ENCODE data around the gene HSPA5.

Gene HSPA5

DNA sequence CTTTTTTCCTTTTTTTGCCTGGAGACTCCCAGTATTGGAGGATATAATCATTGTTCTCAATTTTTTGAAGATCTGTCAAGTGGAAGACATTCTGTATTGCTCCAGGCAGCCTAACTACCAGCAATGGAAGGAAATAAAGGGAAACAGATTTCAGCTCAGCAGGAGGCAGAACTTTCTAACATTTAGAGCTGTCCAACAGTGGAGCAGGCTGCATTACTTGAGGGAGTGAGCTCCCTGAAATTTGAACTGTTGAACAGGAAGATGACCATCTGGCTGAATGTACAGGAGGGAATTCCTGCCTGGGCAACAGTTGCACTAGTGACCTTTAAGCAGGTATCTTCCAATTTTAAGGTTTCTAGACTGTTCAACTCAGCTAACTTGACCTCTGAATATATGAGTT lies 19.4 kb upstream of the HSPA5 start:
- DNase-seq (ENCODE audit: low spot score in 2 of 2) = no peak
- in situ Hi-C loops (cut with MboI; ENCODE audit: low sequenced_read_pairs) = no loop called here
- H3K4me3 ChIP-seq = no peak overlapping the region

DNA sequence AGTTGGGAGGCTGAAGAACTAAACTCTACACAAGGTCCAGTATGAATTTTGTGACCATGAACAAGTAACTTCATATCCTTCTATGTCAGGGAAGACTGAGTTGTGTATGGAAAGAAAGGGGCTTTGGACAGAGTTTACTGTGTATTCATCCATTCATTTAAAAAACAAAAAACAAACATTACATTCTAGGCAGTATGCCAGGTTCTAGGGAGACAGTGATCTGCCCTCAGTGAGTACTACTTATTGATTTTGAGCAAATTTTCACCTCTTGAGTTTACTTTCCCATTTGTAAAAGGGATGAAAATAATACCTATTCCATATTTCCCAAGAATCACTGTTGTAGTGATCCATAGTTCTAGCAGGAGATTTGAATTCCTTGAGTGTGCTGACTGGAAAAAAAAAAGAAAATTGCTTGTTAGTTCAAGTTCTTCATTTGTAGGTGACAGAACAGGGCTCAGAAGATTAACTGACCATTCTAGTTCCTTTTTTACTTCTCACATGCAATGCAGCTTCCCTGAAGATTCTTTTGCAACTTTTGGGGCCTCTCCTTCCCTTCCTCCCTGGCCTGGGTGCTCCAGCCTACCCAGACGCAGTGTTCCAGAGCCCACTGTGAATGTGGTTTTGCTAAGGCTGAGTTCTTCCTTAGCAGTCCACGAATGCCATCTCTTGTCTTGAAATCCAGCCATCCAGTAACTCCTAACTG lies 17.8 kb upstream of the HSPA5 start:
- DNase-seq (ENCODE audit: low spot score in 2 of 2) = no peak
- Histone ChIP-seq H3K9me3 (no peaks in the 10 kb centered on the region), H3K27me3 (ENCODE audit: low read depth) (no peaks in the 10 kb centered on the region), H3K36me3 (replicated peaks) (no peaks in the 10 kb centered on the region; the same call in 1 of the 2 replicates), H3K4me1 (peaks cover 13% of the 10 kb centered on the region), H3K4me3 (no peak overlapping the region)
- in situ Hi-C loops (cut with MboI; ENCODE audit: low sequenced_read_pairs) = no loop called here

More for the DNA sequence above, 19.4 kb upstream of the HSPA5 start:
- peaks cover 13% of the 10 kb centered on the region for H3K4me1 ChIP-seq
- H3K9me3 ChIP-seq = no peaks in the 10 kb centered on the region
- H3K27me3 ChIP-seq (ENCODE audit: low read depth) = no peaks in the 10 kb centered on the region
- H3K36me3 ChIP-seq (replicated peaks) = no peaks in the 10 kb centered on the region; the same call in 1 of the 2 replicates

DNA sequence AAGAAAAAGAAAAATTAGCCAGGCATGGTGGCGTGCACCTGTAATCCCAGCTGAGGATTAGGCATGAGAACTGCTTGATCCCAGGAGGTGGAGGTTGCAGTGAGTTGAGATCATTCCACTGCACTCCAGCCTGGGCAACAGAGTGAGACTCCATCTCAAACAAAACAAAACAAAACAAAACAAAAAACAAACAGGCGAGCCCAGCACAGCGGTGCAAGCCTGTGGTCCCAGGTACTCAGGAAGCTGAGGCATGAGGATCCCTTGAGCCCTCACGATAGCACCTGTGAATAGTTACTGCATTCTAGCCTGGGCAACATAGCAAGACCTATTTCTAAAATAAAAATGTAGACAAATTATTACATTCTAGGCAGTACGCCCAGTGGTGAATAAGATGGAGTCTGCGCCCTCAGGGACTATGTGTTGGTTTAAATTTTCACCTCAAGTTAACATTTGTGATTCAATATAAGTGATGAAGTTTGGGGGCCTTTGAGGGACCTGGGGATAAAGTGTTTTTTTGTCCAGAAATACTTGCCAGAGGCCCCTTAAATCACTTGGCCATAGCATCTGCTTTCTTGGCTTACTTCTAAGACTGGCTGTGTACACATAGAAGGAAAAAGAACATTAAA lies 17.1 kb upstream of the HSPA5 start:
- H3K36me3 ChIP-seq (replicated peaks) = no peaks in the 10 kb centered on the region; the same call in 1 of the 2 replicates
- no peak overlapping the region for H3K4me3 ChIP-seq
- in situ Hi-C loops (cut with MboI; ENCODE audit: low sequenced_read_pairs) = no loop called here
- H3K9me3 ChIP-seq = no peaks in the 10 kb centered on the region
- H3K4me1 ChIP-seq = peaks cover 13% of the 10 kb centered on the region
- no peak for DNase-seq (ENCODE audit: low spot score in 2 of 2)
- no peaks in the 10 kb centered on the region for H3K27me3 ChIP-seq (ENCODE audit: low read depth)

DNA sequence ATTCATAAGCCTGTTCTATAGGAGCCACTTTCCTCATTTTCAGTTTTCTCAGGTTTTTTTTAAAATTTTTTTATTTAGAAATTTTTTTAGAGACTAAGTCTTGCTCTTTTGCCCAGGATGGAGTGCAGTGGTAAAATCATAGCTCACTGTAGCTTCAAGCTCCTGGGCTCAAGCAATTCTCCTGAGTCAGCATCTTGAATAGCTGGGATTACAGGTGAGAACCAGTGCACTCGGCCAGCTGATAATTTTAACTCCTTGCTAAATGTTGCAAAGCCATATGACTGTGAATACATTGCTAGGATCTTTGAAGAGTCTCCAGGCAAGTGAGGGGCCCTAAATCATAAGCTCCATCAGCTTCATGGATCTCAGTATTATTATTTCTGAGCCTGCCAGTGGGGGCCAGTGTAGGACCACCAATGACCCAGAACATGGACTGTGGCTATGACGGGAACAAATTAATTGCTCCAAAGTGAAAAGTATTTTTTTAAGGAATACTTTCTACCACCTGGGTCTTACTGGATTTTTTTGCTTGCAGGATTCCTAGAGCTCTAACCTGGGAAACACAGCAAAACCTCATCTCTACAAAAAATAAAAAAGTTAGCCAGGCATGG lies 14.7 kb upstream of the HSPA5 start:
- Histone ChIP-seq H3K4me1 (peaks cover 1% of the 10 kb centered on the region; the same call in 1 of the 2 replicates), H3K4me3 (no peak overlapping the region), H3K9me3 (no peaks in the 10 kb centered on the region), H3K27me3 (ENCODE audit: low read depth) (no peaks in the 10 kb centered on the region), H3K36me3 (replicated peaks) (no peaks in the 10 kb centered on the region)
- peak in 1 of 2 experiments; percentile 30 for DNase-seq (ENCODE audit: low spot score in 2 of 2)
- in situ Hi-C loops (cut with MboI; ENCODE audit: low sequenced_read_pairs) = no loop called here

DNA sequence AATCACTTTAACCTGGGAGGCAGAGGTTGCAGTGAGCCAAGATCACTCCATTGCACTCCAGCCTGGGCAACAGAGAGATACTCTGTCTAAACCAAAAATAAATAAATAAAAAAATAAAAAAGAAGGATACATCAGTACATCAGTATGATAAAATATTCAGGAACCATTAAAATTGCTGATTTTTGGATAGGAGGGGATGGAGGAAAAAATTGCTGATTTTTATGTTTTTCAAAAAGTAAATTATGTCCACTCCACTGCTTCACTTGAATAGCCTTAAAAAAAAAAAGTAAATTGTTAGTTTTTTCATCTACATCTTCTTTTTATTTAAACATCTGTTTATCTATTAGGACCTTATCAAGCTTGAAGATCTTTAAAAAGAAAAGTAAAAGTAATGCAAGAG lies 13.1 kb upstream of the HSPA5 start:
- Histone ChIP-seq H3K9me3 (no peaks in the 10 kb centered on the region), H3K36me3 (replicated peaks) (no peaks in the 10 kb centered on the region), H3K4me1 (no peaks in the 10 kb centered on the region; the same call in 1 of the 2 replicates), H3K4me3 (no peak overlapping the region), H3K27me3 (ENCODE audit: low read depth) (no peaks in the 10 kb centered on the region)
- DNase-seq (ENCODE audit: low spot score in 2 of 2) = no peak
- in situ Hi-C loops (cut with MboI; ENCODE audit: low sequenced_read_pairs) = no loop called here

DNA sequence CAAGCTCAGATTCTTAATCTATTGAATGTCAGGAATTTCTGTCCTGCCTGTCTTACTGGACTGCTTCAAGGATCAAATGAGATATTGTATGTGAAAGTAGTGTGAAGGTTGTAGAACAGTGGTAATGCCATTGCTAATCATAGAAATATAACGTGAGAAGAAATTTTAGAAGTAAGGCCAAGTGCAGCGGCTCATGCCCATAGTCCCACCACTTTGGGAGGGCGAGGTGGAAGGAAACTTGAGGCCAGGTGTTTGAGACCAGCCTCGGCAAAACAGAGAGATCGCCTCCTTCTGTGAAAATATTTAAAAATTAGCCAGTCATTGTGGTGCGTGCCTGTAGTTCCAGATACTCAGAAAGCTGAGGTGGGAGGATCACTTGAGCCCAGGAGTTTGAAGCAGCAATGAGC lies 5.1 kb upstream of the HSPA5 start:
- H3K36me3 ChIP-seq (replicated peaks) = no peaks in the 10 kb centered on the region
- H3K9me3 ChIP-seq = no peaks in the 10 kb centered on the region; the same call in 1 of the 2 replicates
- H3K4me1 ChIP-seq = peaks cover 6% of the 10 kb centered on the region
- no peak overlapping the region for H3K4me3 ChIP-seq
- H3K27me3 ChIP-seq (ENCODE audit: low read depth) = no peaks in the 10 kb centered on the region
- in situ Hi-C loops (cut with MboI; ENCODE audit: low sequenced_read_pairs) = no loop called here
- no peak for DNase-seq (ENCODE audit: low spot score in 2 of 2)

DNA sequence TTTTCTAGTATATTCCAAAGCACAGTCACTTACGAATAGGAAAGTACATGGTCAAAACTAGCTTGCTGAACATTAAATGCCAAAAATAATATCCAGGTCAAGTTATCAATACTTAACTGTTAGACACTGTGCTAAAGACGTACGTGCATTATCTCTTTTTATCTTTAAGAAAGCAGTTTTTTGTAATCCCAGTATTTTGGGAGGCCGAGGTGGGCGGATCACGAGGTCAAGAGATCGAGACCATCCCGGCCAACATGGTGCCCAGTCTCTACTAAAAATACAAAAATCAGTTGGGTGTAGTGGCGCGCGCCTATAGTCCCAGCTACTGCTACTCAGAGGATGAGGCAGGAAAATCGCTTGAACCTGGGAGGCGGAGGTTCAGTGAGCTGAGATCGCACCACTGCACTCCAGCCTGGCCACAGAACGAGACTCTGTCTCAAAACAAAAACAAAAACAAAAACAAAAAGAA lies 2.7 kb upstream of the HSPA5 start:
- in situ Hi-C loops (cut with MboI; ENCODE audit: low sequenced_read_pairs) = no loop called here
- peaks cover 10% of the 10 kb centered on the region for H3K4me1 ChIP-seq

DNA sequence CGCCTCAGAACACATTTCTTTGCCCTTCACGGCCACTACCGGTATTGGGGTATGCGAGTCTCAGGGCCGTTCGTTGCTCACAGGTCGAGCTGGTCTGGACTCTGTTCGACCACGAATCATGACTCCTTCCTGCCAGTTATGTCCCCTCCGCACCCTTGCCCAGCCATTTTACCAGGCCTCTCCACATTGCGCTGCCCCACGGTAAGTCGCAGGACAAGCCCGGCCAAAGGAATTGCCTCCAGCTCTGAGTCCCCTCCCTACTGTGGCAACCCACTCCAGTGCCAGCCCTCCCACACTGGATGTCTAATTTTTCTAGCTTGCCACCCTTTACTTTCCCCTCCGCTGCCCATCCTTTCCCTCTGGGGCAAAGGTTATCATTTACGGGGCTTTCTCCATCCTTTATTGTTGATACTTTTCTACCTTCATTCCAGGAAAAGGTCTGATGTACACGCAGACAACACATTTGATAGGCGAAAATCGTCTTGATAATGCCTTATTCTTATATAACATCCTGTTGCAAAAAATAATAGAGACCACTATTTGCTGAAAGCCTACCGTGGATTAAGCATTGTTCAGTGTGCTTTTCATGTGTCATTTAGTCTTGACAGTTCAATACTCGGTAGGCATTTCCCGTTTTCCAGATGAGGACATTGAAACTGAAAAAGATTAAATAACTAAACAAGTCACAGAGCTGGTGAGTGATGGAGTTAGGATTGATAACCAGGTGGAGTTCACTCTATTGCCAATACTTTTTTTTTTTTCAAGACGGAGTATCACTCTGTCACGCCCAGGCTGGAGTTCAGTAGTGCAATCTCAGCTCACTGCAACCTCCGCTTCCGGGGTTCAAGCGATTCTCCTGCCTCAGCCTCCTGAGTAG lies 958 bp upstream of the HSPA5 start:
- peak in 1 of 2 experiments; percentile 47 for DNase-seq (ENCODE audit: low spot score in 2 of 2)
- H3K4me1 ChIP-seq = peaks cover 18% of the 10 kb centered on the region
- peak overlapping the region; percentile 99 for H3K4me3 ChIP-seq
- H3K9me3 ChIP-seq = no peaks in the 10 kb centered on the region; the same call in 1 of the 2 replicates
- H3K27me3 ChIP-seq (ENCODE audit: low read depth) = no peaks in the 10 kb centered on the region
- in situ Hi-C loops (cut with MboI; ENCODE audit: low sequenced_read_pairs) = no loop called here
- peaks cover 40% of the 10 kb centered on the region for H3K36me3 ChIP-seq (replicated peaks)

More for the DNA sequence above, 2.7 kb upstream of the HSPA5 start:
- Histone ChIP-seq H3K27me3 (ENCODE audit: low read depth) (no peaks in the 10 kb centered on the region), H3K4me3 (no peak overlapping the region), H3K36me3 (replicated peaks) (peaks cover 23% of the 10 kb centered on the region), H3K9me3 (no peaks in the 10 kb centered on the region; the same call in 1 of the 2 replicates)
- DNase-seq (ENCODE audit: low spot score in 2 of 2) = no peak

DNA sequence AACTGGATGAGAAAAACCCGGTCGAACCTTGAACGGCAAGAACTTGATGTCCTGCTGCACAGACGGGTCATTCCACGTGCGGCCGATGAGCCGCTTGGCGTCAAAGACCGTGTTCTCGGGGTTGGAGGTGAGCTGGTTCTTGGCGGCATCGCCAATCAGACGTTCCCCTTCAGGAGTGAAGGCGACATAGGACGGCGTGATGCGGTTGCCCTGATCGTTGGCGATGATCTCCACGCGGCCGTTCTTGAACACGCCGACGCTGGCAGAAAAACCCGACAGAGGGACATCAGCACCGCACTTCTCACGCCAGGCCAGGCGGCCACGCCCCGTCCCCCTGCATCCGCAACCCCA lies 519 bp downstream of the HSPA5 start:
- peak in 1 of 2 experiments; percentile 13 for DNase-seq (ENCODE audit: low spot score in 2 of 2)
- peaks cover 55% of the 10 kb centered on the region for H3K36me3 ChIP-seq (replicated peaks)
- in situ Hi-C loops (cut with MboI; ENCODE audit: low sequenced_read_pairs) = no loop called here
- H3K4me3 ChIP-seq = peak overlapping the region; percentile 99
- H3K27me3 ChIP-seq (ENCODE audit: low read depth) = no peaks in the 10 kb centered on the region
- H3K4me1 ChIP-seq = peaks cover 19% of the 10 kb centered on the region
- no peaks in the 10 kb centered on the region; the same call in 1 of the 2 replicates for H3K9me3 ChIP-seq

DNA sequence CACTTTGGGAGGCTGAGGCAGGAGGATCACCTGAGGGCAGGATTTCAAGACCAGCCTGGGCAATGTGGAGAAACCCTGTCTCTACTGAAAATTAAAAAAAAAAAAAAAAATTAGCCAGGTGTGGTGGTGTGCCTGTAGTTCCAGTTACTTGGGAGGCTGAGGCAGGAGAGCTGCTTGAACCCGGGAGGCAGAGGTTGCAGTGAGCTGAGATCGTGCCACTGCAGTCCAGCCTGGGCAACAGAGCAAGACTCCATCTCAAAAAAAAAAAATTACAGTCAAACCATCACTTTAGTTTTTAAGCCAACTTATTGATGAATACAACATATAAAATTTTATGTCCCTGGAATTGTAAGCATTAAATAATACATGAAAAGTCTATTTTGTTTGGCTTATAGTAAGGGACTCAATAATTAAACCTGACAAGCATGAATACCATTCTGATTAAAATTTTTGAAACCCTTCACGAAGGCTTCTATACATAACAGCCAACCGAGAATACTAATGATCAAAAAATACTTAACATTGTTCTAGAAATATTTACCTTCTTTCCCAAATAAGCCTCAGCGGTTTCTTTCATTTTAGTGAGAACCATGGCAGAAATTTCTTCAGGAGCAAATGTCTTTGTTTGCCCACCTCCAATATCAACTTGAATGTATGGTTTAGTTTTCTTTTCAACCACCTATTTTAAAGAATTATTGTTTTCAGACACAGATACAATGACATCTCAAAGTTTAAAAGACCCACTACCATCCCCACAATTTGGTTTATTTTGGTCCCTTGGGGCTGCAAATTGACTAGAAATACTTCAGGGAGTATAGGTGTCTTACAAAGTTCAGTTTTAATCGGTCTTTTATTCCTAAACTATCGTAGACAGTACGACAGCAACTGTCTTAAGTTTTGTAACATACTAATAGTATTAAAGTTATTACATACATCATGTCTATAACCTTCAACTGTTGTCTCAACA lies 1.2 kb downstream of the HSPA5 start:
- Histone ChIP-seq H3K4me1 (peaks cover 21% of the 10 kb centered on the region), H3K4me3 (peak overlapping the region; percentile 99), H3K27me3 (ENCODE audit: low read depth) (no peaks in the 10 kb centered on the region), H3K9me3 (no peaks in the 10 kb centered on the region; the same call in 1 of the 2 replicates), H3K36me3 (replicated peaks) (peaks cover 62% of the 10 kb centered on the region)
- in situ Hi-C loops (cut with MboI; ENCODE audit: low sequenced_read_pairs) = no loop called here
- no peak for DNase-seq (ENCODE audit: low spot score in 2 of 2)

DNA sequence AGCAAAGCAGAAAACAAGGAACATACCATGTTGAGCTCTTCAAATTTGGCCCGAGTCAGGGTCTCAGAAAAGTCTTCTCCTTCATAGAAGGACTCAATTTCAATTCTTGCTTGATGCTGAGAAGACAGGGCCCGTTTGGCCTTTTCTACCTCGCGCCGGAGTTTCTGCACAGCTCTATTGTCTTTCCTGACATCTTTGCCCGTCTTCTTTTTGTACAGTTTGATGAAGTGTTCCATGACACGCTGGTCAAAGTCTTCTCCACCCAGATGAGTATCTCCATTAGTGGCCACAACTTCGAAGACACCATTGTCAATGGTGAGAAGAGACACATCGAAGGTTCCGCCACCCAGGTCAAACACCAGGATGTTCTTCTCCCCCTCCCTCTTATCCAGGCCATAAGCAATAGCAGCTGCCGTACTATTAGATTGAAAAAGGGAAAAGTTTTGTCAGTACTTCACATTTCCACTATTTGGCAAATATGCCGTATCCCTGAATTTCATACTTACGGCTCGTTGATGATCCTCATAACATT lies 2.2 kb downstream of the HSPA5 start:
- in situ Hi-C loops (cut with MboI; ENCODE audit: low sequenced_read_pairs) = no loop called here
- no peak for DNase-seq (ENCODE audit: low spot score in 2 of 2)
- H3K36me3 ChIP-seq (replicated peaks) = peaks cover 68% of the 10 kb centered on the region
- no peaks in the 10 kb centered on the region for H3K27me3 ChIP-seq (ENCODE audit: low read depth)
- H3K4me3 ChIP-seq = peak overlapping the region; percentile 99
- peaks cover 21% of the 10 kb centered on the region for H3K4me1 ChIP-seq
- no peaks in the 10 kb centered on the region; the same call in 1 of the 2 replicates for H3K9me3 ChIP-seq

DNA sequence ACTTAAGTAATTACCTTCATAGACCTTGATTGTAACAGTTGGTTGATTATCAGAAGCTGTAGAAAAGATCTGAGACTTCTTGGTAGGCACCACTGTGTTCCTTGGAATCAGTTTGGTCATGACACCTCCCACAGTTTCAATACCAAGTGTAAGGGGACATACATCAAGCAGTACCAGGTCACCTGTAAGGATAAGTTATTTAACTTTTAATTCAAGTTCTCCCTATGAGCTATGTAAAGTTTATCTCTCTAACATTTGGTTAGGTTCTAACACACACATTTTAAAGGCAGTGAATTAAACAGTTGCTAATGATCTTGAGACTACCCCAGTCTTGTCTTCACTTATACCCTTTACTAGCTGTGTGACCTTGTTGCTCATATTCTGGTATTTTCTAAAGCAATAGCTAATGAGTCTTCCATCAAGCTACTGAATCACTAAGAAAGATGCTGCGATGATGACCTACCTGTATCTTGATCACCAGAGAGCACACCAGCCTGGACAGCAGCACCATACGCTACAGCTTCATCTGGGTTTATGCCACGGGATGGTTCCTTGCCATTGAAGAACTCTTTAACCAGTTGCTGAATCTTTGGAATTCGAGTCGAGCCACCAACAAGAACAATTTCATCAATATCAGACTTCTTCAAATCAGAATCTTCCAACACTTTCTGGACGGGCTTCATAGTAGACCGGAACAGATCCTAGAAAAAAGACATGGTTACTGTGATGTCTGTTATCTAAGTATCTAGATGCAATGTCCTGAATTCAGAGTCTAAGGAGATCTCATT lies 2.8 kb downstream of the HSPA5 start:
- Histone ChIP-seq H3K36me3 (replicated peaks) (peaks cover 74% of the 10 kb centered on the region), H3K4me3 (no peak overlapping the region), H3K9me3 (no peaks in the 10 kb centered on the region), H3K4me1 (peaks cover 19% of the 10 kb centered on the region), H3K27me3 (ENCODE audit: low read depth) (no peaks in the 10 kb centered on the region)
- in situ Hi-C loops (cut with MboI; ENCODE audit: low sequenced_read_pairs) = no loop called here
- no peak for DNase-seq (ENCODE audit: low spot score in 2 of 2)
